ENCODE measurements around the gene LTBP3. TPM values are rescaled to one million over a fixed set of nuclear protein-coding genes. Genes with fewer than 3 reads are reported as not detected.
A peak's percentile ranks its signal among the peaks of the same experiment; 100 is the strongest.

LTBP3 gene
- total and polyA plus RNA-seq, 9 of the 15 experiments (the other 6 are each of a cell fraction or from before 2014, with no cell fraction given), result 0.06 to 20.5 (median 4.8) TPM

DNA sequence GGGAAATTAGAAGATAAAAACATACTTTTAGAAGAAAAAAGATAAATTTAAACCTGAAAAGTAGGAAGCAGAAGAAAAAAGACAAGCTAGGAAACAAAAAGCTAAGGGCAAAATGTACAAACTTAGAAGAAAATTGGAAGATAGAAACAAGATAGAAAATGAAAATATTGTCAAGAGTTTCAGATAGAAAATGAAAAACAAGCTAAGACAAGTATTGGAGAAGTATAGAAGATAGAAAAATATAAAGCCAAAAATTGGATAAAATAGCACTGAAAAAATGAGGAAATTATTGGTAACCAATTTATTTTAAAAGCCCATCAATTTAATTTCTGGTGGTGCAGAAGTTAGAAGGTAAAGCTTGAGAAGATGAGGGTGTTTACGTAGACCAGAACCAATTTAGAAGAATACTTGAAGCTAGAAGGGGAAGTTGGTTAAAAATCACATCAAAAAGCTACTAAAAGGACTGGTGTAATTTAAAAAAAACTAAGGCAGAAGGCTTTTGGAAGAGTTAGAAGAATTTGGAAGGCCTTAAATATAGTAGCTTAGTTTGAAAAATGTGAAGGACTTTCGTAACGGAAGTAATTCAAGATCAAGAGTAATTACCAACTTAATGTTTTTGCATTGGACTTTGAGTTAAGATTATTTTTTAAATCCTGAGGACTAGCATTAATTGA is 58.3 kb downstream of the LTBP3 start (continued):
- TF ChIP-seq, protein P1, sequence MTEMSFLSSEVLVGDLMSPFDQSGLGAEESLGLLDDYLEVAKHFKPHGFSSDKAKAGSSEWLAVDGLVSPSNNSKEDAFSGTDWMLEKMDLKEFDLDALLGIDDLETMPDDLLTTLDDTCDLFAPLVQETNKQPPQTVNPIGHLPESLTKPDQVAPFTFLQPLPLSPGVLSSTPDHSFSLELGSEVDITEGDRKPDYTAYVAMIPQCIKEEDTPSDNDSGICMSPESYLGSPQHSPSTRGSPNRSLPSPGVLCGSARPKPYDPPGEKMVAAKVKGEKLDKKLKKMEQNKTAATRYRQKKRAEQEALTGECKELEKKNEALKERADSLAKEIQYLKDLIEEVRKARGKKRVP (CRISPR knock-in tag; IDR thresholded peaks at IDR 0.05), result no peak
- TF ChIP-seq SAFB2 (IDR thresholded peaks at IDR 0.05; ENCODE audit: borderline replicate concordance, low read depth, low read length, severe bottlenecking) (no peak), MAFF (IDR thresholded peaks at IDR 0.05; ENCODE audit: low read length) (no peak), SMARCA5 (IDR thresholded peaks at IDR 0.05) (0 out of 2 replicates have a peak, but pooled peaks have one; percentile 35), CREBBP (IDR thresholded peaks at IDR 0.05; ENCODE audit: low read depth, low read length) (no peak), ZC3H8 (IDR thresholded peaks at IDR 0.05) (no peak), ZZZ3 (IDR thresholded peaks at IDR 0.05) (no peak), SRSF3 (IDR thresholded peaks at IDR 0.05; ENCODE audit: insufficient read depth, low read length) (no peak), RBM17 (IDR thresholded peaks at IDR 0.05; ENCODE audit: borderline replicate concordance, low read depth, low read length) (no peak), MAFK (IDR thresholded peaks at IDR 0.05; ENCODE audit: low read length) (no peak), MYNN (IDR thresholded peaks at IDR 0.05) (no peak), MYNN (CRISPR knock-in tag; IDR thresholded peaks at IDR 0.05) (no peak), CC2D1A (IDR thresholded peaks at IDR 0.05) (0 out of 2 replicates have a peak, but pooled peaks have one; percentile 0), ZNF785 (CRISPR knock-in tag; IDR thresholded peaks at IDR 0.05) (no peak), HMG20B (CRISPR knock-in tag; IDR thresholded peaks at IDR 0.05) (no peak), ZNF140 (CRISPR knock-in tag; IDR thresholded peaks at IDR 0.05) (no peak), XRCC5 (IDR thresholded peaks at IDR 0.05; ENCODE audit: low read depth, low read length) (no peak)
- TF ChIP-seq, protein P2, sequence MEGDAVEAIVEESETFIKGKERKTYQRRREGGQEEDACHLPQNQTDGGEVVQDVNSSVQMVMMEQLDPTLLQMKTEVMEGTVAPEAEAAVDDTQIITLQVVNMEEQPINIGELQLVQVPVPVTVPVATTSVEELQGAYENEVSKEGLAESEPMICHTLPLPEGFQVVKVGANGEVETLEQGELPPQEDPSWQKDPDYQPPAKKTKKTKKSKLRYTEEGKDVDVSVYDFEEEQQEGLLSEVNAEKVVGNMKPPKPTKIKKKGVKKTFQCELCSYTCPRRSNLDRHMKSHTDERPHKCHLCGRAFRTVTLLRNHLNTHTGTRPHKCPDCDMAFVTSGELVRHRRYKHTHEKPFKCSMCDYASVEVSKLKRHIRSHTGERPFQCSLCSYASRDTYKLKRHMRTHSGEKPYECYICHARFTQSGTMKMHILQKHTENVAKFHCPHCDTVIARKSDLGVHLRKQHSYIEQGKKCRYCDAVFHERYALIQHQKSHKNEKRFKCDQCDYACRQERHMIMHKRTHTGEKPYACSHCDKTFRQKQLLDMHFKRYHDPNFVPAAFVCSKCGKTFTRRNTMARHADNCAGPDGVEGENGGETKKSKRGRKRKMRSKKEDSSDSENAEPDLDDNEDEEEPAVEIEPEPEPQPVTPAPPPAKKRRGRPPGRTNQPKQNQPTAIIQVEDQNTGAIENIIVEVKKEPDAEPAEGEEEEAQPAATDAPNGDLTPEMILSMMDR (IDR thresholded peaks at IDR 0.05 in 2 of 3, conservative IDR thresholded peaks at IDR 0.05 in 1 of 3; ENCODE audit: insufficient read depth in 2 of 3, low read depth in 1 of 3, low read length in 3 of 3), result no peak; a peak in 1 of 6 replicates
- TF ChIP-seq, protein P3, sequence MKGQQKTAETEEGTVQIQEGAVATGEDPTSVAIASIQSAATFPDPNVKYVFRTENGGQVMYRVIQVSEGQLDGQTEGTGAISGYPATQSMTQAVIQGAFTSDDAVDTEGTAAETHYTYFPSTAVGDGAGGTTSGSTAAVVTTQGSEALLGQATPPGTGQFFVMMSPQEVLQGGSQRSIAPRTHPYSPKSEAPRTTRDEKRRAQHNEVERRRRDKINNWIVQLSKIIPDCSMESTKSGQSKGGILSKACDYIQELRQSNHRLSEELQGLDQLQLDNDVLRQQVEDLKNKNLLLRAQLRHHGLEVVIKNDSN (CRISPR knock-in tag; IDR thresholded peaks at IDR 0.05), result no peak
- TF ChIP-seq, protein P4, sequence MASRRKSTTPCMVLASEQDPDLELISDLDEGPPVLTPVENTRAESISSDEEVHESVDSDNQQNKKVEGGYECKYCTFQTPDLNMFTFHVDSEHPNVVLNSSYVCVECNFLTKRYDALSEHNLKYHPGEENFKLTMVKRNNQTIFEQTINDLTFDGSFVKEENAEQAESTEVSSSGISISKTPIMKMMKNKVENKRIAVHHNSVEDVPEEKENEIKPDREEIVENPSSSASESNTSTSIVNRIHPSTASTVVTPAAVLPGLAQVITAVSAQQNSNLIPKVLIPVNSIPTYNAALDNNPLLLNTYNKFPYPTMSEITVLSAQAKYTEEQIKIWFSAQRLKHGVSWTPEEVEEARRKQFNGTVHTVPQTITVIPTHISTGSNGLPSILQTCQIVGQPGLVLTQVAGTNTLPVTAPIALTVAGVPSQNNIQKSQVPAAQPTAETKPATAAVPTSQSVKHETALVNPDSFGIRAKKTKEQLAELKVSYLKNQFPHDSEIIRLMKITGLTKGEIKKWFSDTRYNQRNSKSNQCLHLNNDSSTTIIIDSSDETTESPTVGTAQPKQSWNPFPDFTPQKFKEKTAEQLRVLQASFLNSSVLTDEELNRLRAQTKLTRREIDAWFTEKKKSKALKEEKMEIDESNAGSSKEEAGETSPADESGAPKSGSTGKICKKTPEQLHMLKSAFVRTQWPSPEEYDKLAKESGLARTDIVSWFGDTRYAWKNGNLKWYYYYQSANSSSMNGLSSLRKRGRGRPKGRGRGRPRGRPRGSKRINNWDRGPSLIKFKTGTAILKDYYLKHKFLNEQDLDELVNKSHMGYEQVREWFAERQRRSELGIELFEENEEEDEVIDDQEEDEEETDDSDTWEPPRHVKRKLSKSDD (conservative IDR thresholded peaks at IDR 0.05; ENCODE audit: low read length), result no peak
- TF ChIP-seq, protein P5, sequence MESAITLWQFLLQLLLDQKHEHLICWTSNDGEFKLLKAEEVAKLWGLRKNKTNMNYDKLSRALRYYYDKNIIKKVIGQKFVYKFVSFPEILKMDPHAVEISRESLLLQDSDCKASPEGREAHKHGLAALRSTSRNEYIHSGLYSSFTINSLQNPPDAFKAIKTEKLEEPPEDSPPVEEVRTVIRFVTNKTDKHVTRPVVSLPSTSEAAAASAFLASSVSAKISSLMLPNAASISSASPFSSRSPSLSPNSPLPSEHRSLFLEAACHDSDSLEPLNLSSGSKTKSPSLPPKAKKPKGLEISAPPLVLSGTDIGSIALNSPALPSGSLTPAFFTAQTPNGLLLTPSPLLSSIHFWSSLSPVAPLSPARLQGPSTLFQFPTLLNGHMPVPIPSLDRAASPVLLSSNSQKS (CRISPR knock-in tag; IDR thresholded peaks at IDR 0.05), result no peak
